Fibroblast of mammary gland (primary cell): ENCODE measurements around the gene ANKRD22.
A peak's percentile ranks its signal among the peaks of the same experiment; 100 is the strongest.

Experiments
- DNase-seq: peaks from one replicate; pipeline ENCODE4 v3.0.0-alpha.2; 2010; ENCODE audit warnings: low read depth
- H3K4me3 ChIP-seq: 2 replicates; pipeline ENCODE4 v1.5.1; 2011; ENCODE audit warnings: low read depth, mild to moderate bottlenecking, low read length, moderate library complexity; ENCODE audit not compliant: control insufficient read depth
- CTCF ChIP-seq: conservative IDR thresholded peaks from 2 replicates; pipeline ENCODE4 v1.5.1; 2011; ENCODE audit warnings: low read depth, low read length, inconsistent platforms; ENCODE audit not compliant: control insufficient read depth, insufficient read depth

Gene ANKRD22

GRCh38 chr10:88805361-88805760 is 46.3 kb downstream of the ANKRD22 start:
- DNase-seq = no peak
- H3K4me3 ChIP-seq = no peak overlapping the region
- TF ChIP-seq CTCF = no peak

GRCh38 chr10:88804083-88804812 is 47.4 kb downstream of the ANKRD22 start:
- DNase-seq = no peak
- TF ChIP-seq CTCF = no peak
- H3K4me3 ChIP-seq = no peak overlapping the region

GRCh38 chr10:88803641-88804040 is 48.0 kb downstream of the ANKRD22 start:
- DNase-seq = no peak
- H3K4me3 ChIP-seq = no peak overlapping the region
- no peak for TF ChIP-seq CTCF

- no peak for TF ChIP-seq CTCF
- no peak within 1 kb of the TSS for H3K4me3 ChIP-seq
- DNase-seq = no peak
These were observed 48.9 kb downstream of the ANKRD22 start, which contains the start of gene LIPM for GRCh38 chr10:88802523-88803285. Gene LIPM, plus strand, starts transcription at chr10:88802730. Its CDS starts 167 bp downstream, at chr10:88802897.

- no peak for TF ChIP-seq CTCF
- DNase-seq = peak; percentile 54
These were observed 51.2 kb downstream of the ANKRD22 start for GRCh38 chr10:88800152-88801125.

GRCh38 chr10:88794731-88795130 is 56.9 kb downstream of the ANKRD22 start:
- H3K4me3 ChIP-seq = no peak overlapping the region
- peak; percentile 60 for DNase-seq
- TF ChIP-seq CTCF = no peak

More at GRCh38 chr10:88800152-88801125, 51.2 kb downstream of the ANKRD22 start:
- H3K4me3 ChIP-seq = no peak overlapping the region
